Jurkat, Clone E6-1 (cell line): Measurements from ENCODE around the gene FXYD6. TPM values are rescaled to one million over a fixed set of nuclear protein-coding genes. Genes with fewer than 3 reads are reported as not detected.
"Not testable (repeated sequence)": the region's sequence is repeated elsewhere in the genome, so short reads cannot be mapped to it uniquely, and the experiment has no call there.

Experiments used
- DNase-seq: peaks from one replicate; pipeline ENCODE4 v3.0.0-alpha.2; 2011; ENCODE audit warnings: low read depth, low spot score
- H3K4me3 ChIP-seq: 2 replicates; pipeline ENCODE4 v1.5.1; 2011; ENCODE audit warnings: mild to moderate bottlenecking, low read length, control low read depth, moderate library complexity
- polyA plus RNA-seq: library from polyadenylated mRNA; unstranded; fragments of >200 nt; gene quantifications from one replicate; pipeline ENCODE4 v1.2.1, GENCODE V29; 2012; ENCODE audit warnings: missing spikeins; ENCODE audit not compliant: insufficient read length, insufficient read depth

FXYD6 gene, protein sequence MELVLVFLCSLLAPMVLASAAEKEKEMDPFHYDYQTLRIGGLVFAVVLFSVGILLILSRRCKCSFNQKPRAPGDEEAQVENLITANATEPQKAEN
- 3.8 TPM for polyA plus RNA-seq

DNA sequence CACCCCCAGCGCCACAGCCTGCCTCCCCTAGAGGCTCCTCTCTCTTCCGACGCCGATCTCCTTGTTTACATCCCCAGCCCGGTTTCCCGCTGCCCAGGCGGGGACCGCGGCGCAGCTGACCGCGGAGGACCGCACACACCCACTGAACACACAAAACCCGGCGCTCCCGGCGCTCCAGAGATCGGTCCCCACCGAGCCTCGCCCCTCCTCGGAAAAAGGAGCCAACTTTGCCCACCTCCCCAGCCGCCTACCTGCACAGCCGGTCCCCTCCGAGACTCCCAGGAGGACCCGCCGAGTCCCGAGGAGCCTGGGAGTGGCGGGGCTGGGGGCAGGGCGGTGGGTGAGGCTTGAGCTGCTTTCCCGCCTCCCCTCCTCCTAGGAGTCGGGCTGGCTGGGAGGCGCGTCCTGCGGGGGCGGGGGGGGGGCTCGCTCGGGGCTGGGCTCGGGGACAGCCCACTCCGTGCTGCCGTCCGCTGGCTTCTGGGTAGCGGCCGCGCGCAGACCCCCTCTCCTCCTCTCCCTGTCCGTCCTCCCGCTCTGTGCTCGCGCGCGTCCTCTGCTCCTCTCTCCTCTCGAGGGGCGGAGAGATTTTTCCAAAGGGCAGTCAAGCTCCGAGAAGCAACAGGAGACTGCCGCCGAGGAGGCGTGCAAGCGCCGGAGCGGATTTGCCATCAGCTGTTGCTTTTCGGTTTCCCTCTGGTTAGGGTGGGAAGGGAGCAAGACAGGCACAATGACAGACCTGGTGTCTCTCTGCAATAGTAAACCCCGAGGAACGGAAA lies at the start of gene FXYD6:
Gene FXYD6, minus strand, starts transcription at position 318 of the 779 bp plus-strand sequence. CDS start 33,882 bp downstream, outside the sequence.
- H3K4me3 ChIP-seq = peak within 1 kb of the TSS; percentile 15
- DNase-seq = no peak

DNA sequence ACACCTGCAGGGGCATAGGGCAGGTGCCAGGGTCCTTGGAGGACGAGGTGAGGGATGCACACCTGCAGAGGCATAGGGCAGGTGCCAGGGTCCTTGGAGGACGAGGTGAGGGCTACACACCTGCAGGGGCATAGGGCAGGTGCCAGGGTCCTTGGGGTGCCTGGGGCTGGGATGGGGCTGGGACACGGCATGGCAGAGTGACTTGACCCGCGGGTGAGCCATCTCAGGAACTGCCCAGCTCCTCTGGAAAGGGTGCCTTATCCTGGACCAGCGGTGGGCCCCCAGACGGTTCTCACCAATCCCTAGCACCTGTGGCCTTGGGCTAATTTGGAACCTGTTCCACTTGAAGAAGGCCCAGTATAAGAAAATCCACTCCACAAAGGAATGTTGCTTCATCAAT lies 49.7 kb upstream of the FXYD6 start:
- DNase-seq, H3K4me3 ChIP-seq: not testable (repeated sequence)

DNA sequence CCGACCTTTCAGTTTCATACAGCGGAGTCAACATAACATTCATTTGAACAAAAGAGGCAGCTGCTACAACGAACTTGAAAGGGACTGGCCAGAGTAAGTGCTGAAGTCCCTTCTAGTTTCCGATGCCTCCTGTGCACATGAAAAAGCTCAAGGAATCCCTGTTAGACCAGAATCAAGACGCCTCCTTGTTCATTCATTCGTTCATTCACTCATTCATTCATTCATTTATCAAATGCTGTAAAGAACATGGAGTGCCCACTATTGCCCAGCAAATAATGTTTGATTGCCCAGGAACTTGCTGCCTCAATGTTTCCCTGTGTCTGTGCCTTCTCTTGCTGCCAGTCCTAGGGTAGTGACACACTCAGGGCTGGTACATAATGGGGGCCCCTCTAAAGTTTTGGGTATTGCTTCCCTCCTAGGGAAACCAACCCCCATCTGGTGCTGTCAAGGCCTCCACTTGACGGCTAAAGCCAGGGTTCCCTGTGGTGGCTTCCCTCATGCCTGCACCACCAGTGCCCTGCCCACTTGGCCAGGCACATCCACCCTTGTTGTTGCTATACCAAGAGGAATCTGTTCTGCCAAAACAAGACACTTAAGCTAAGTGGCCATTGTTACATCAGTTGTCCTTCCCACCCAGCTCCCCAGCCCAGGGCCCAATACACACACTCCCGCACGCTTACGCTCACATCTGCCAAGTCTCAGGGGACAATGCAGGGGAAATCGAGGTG lies 48.9 kb upstream of the FXYD6 start:
- H3K4me3 ChIP-seq = no peak overlapping the region
- no peak for DNase-seq

DNA sequence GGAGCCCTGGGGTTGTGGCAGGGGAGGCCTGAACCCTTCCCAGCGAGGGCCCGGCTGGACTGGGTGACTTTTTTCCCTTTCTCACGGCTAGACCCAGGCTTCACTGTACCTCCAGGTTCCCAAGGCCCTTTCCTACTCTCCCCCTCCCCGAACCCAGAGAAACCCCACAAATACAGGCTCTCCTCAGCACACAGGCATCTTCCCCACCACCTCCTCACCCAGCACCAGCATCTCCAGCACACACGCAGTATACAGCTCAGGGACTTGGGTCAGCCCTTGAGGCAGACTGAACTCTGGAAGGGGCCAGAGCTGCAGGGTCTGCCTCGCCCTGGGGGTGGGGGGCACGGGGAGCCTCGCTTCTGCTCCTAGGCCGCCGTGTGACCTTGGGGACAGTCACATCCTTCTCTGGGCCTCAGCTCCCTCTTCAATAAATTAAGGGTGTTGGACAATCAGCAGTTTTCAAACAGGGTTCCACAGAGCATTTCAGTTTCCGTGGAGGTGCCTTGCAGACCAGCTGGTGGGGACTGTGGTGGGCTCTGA lies 48.2 kb upstream of the FXYD6 start:
- no peak overlapping the region for H3K4me3 ChIP-seq
- no peak for DNase-seq

DNA sequence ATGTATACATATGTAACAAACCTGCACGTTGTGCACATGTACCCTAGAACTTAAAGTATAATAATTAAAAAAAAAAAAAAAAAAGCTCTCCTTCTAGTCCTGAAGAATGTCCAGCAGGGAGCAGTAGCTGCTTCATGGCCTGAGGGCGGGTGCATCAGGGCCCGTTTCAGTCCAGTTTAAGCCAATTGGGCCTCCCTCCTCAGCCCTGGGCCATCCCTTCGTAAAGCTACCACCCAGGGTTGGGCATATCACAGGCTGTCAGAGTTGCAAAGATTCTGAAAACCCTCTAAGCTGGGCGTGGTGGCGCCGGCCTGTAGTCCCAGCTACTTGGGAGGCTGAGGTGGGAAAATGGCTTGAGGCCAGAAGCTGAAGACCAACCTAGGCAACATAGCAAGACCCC lies 47.3 kb upstream of the FXYD6 start:
- DNase-seq = no peak
- H3K4me3 ChIP-seq = no peak overlapping the region

DNA sequence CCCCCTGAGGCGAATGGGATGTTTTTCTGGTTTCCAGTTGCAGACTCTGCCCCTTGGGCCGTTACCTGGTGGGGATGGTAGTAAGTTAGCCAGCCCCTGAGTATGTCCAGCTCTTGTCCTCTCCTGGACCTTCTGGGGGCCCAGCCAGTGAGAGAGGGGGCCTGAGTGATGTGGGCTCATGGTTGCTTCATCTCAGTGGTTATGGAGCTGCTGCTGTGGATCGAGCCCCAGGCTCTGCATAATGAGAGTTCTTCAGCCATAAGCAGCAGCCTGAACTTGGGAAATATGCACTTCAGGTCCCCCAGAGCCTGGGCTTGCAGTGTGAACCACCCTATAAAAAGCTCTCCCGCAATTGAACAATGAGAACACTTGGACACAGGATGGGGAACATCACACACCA lies 46.8 kb upstream of the FXYD6 start:
- DNase-seq = no peak
- H3K4me3 ChIP-seq = no peak overlapping the region

DNA sequence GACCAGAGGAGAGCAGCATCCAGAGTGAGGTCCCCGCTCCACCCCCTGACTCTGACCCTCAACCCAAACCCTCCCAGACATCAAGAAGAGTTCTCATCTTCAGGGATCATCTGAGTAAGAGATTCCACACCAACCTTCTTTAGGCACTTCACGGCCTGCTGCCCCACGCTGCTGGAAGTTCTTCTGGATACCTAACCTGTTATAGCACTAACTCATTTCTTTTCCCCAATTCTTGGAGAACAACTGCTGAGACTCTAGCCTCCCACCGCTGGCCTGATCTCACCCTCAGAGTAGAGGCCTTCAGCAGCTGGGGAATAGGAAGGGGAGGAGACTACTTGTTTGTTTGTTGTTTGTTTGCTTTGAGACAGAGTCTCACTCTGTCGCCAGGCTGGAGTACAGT lies 45.4 kb upstream of the FXYD6 start:
- no peak overlapping the region for H3K4me3 ChIP-seq
- DNase-seq = no peak

DNA sequence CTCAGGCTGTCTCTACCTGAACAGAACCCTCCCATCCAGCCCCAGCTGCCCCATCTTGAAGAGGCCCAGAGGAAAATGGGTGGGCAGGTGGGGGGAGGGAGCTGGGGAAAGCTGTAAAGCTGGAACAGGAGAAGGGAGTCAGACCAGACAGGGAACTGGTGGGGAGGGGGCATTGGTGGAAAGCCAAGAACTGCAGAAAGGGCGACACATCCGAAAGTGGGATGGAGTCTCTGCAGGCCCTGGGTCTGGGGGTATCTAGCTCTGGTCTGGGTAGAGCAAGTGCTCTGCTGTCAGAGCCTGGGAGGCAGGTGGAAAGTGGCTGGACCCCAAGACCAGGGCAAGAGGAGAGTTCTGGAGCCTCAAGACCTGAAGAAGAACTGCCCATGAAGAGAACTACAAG lies 45.0 kb upstream of the FXYD6 start:
- H3K4me3 ChIP-seq = no peak overlapping the region
- no peak for DNase-seq

DNA sequence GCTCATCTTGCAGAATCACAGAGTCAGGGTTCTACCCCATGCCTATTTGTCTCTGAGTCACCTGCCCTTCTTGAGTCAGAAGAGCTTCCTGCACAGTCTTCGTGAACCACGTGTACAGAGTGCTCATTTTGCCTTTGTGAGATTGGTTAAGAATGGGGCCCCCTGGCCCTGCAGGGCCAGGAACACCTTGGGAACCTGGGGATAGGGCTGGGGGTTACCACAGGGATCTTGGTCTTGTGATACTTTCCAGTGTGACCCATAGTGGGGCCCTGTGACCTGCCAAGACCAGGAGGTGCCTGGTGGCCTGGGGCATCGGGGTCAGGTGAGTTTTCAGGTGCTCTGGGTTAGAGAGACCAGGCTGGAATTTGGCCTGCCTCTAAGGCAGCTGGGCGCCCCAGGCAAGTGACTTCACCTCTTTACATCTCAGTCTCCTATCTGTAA lies 43.3 kb upstream of the FXYD6 start:
- no peak for DNase-seq
- no peak overlapping the region for H3K4me3 ChIP-seq

DNA sequence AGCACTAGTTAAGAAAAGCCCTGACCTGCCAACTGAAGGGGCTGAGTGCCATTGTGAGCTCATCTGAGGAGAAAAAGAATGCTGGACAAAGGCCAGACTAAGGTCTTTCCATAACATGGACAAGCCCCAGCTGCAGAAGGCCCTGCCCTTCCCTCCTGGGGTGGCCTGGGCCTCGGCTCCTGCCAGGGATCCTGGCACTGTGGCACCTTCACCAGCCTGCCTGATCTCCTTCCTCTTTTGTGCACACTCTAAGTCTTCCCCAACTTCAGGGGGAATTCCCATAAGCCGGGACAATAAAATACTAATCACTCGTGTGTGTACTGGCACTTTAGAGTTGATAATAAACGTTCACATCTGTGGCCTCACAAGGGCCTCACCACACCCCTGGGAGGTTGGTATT lies 42.9 kb upstream of the FXYD6 start:
- DNase-seq = no peak
- H3K4me3 ChIP-seq = no peak overlapping the region

DNA sequence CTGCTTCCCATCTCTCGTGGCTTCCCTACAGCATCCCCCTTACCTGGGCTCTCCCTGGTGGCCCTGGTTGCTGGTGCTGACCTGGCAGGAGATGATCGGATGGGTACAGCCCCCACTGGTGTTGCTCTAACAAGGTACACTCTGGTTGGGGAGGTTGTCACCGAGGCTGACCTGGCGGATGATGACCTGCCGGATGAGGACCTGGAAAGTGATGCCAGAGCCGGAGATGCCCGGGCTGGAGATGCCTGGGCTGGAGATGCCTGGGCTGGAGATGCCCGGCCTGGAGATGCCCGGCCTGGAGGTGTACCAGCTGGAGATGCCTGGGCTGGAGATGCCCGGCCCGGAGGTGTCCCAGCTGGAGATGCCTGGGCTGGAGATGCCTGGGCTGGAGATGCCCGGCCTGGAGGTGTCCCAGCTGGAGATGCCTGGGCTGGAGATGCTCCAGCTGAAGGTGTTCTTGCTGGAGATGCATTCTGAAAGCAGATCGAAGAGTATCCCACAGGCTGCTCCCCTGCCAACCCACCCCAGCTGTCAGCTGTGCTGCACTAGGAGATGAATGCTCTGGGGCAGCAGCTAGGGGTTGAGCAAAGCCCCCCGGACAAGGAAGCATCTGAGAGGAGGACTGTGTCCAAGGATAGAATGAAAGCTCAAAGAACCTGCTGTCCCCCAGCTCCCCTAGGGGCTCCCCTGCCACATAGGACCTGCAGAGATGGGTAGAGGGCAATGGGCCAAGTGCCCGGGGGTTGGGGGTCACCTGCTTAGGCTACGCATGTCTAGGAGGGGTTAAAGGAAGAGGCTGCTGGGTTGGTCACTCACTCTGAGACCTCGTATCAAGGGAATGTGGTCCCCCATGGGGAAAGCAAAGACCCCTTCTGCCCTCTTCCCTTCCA lies 42.2 kb upstream of the FXYD6 start:
- no peak overlapping the region for H3K4me3 ChIP-seq
- DNase-seq = no peak

DNA sequence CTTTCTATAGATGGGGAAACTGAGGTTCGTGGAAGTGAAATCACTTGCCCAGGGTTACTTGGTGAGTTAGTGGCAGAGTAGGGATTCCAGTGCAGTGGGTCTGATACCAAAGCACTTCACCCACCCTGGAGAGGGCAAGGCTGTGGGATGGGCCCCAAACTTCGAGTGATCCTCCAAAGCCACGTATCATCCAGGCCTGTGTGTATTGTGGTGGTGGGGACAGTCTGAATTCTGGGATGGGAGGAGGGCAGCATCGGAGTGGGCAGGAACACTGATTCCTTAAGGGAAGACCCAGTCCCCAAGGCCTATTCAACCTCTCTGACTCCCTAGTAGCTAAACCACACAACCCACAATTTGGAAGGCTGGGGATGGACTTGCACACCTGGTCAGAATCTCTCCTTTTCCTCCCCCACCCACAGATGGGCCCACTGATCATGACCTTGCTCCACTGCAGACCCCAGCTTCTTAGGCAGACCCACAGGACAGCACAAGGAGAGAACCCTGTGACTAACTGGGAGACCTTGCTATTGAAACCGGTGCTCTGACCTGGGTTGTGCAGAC lies 41.2 kb upstream of the FXYD6 start:
- DNase-seq = no peak
- H3K4me3 ChIP-seq = no peak overlapping the region

DNA sequence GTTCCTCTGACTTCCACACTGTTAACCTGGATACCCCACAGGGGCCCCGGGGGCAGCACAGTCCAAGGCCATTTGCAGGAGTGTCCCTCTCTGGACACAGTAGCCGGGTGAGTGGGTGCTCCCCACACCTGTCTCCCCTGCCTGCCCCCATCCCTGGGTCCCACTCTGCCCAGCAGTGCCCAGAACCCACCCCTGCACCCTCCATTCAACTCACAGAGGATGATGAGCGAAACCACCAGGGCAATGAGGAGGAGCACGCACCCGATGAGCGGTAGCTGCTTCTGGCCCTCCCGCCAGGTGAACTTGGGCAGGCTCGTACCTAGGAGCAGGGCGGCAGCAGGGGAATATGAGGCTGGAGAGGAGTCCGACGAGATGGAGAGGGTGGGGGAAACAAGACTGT lies 40.5 kb upstream of the FXYD6 start:
- no peak overlapping the region for H3K4me3 ChIP-seq
- DNase-seq = no peak

DNA sequence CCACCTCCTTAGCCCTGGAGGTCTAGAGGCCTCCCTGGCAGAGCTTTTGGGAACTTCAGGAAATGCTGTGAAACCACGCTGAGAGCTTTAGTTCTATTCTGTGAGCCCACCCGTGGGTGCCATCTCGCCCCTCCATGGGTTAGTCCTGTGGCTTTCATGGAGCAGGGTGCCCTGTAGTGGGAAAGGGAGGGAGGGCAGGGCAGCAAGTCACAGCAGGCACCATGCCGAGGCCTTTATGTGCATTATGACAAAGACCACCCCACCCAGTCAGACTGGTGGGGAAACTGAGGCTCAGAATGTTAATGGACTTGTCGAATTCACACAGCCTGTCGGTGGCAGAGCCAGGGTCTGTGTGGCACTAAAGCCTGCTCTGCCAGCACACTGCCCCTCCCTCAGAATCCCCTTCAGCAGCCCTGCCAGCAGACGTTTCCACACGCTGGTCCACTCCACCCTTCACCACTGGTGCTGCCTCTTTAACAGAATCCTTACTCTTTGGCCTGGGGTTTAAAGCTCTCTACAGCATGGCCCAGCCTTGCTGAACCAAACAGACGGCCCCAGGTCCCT lies 39.3 kb upstream of the FXYD6 start:
- no peak overlapping the region for H3K4me3 ChIP-seq
- no peak for DNase-seq

DNA sequence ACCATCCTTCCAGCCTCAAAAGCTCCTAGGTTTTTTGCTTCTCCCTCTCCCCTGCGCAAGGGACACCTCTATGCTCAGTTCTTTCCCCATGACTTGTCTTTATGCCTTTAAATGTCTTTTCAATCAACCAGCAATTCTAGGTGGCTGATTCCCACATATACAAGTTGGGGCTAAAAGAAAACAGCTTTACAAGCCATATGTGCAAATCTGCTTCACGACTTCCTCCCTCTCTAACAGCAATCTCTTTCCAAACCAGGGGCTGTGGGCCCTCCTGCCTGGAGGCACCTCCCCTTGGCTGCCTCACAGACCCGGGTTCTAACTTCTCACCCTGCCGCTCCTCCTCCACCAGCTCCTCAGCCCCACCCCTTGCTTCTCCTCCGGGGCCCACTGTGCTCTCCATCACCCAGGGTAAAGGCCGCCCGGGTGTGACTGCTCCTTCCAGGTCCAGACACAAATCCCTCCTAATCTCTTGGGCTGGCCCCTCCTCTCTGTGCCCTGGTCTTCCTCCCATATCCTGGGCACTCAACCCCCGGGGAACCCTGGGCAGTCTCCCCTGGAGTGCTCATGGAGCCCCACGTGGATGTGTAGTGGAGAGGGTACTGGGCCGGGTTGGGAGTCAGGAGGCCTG lies 38.6 kb upstream of the FXYD6 start:
- DNase-seq = no peak

DNA sequence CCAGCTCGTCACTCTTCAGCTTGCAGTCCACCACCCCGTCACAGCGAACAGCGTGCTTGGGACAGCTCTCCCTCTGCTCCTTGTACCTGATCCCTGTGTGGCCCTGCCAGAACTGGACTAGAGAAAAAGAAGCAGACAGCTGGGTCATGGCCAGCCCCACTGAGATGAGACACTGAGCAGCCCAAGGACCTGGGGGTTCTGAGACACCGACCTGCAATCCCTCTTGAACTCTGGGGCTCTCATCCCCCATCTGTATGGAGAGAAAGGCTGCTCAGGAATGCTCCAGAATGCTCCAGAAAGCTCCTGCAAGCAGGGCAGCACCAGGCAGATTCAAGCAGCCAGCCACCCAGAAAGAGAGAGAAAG lies 37.9 kb upstream of the FXYD6 start:
- no peak overlapping the region for H3K4me3 ChIP-seq
- no peak for DNase-seq

More for the DNA sequence above, 38.6 kb upstream of the FXYD6 start:
- H3K4me3 ChIP-seq = no peak overlapping the region

DNA sequence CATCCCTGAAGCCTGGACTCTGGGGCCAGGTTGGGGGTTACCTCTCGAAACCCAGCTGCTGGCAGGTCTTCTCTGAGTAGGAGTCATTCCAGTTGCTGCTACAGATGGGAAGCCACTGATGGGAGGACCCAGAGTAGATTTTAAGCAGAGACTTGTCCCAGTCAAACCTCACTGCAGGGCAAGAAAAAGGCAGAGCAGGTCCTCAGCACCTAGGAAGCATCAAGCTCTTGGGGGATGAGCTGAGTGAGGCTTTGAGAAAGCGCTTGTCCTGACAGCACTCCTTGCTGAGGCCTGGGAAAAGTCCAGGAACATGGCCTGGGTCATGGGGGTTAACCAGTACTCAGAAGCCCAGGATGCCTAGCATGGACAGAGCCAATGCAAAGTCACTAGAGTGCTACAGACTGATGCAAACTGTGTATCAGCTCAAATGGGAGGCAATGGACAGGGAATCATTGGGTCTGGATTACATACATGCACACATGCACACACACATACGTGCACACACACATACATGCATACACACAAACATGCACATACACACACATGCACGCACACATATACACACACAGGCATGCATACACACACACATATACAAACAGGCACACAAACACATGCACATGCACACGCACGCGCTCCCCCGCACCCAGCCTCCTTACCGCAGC lies 37.4 kb upstream of the FXYD6 start:
- H3K4me3 ChIP-seq = no peak overlapping the region
- DNase-seq = no peak

DNA sequence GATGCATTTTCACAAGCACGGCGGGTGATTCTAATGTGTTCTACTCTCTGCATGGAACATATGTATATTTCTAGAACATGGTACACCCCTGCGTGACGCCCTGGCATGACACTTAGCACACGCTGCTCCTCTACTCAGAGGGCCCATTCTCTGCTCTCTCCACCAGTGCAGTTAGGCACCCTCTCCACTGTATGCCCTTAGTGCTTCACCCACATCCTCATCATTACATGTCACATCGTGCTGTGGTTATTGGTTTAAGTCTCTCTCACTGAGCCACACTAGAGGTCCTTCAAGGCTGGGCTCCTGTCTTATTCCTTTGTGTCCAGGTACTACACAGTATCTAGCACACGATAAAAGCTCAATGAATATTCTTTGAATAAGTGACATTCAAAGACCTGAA lies 36.0 kb upstream of the FXYD6 start:
- no peak for DNase-seq

More for the DNA sequence above, 36.0 kb upstream of the FXYD6 start:
- H3K4me3 ChIP-seq = no peak overlapping the region
